Omental fat pad (tissue), 4 donors: ENCODE data around the gene OXTR. TPM values are rescaled to one million over a fixed set of nuclear protein-coding genes. Genes with fewer than 3 reads are reported as not detected.

Experiments
- ATAC-seq: fragments of 150-250 bp; one replicate; pipeline ENCODE4 v1.9.1; 2016; ENCODE audit warnings: mild to moderate bottlenecking, moderate library complexity; ENCODE audit not compliant: low FRiP score
- DNase-seq: peaks from one replicate; pipeline ENCODE4 v3.0.0-alpha.2; 2019; ENCODE audit warnings: low spot score
- CTCF ChIP-seq, 3 donors: fragments of 450-650 bp; IDR thresholded peaks; one replicate each; pipeline ENCODE4 v1.5.1; 2016 to 2017; ENCODE audit warnings: antibody characterized with exemption in 3 of 3, mild to moderate bottlenecking in 3 of 3, moderate library complexity in 2 of 3
- total RNA-seq, 4 donors: library from RNA; depleted of rRNA; stranded (reverse); fragments of >200 nt; gene quantifications; one replicate each; pipeline ENCODE4 v1.1.0, GENCODE V29; 2016

Gene OXTR
- total RNA-seq, 4 donors from 2014 or later, result 0.13 to 2.4 (median 0.83) TPM

DNA sequence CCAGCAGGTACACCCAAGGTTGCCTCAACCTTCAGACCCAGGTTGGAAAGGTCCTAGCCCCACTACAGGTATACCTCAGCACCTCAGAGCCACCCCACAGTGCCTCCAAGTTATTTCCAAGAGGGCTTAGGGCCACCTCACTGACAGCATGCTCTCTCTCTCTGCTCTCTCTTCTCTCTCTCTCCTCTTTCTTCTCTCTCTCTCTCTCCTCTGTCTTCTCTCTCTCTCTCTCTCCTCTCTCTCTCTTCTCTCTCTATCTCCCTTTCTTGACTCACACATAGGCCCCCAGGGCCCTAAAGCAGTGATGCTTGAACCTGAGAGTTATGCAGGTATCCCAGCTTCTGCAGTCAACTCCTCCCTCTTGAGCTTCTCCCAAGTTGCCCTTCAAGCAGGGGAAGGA lies 31.6 kb downstream of the OXTR start:
- ATAC-seq (no peak), DNase-seq (no peak)
- TF ChIP-seq CTCF (IDR thresholded peaks at IDR 0.05), result no peak

GRCh38 chr3:8737301-8737700 lies 32.1 kb downstream of the OXTR start:
- no peak for TF ChIP-seq CTCF (IDR thresholded peaks at IDR 0.05)
- DNase-seq (no peak), ATAC-seq (no peak)

DNA sequence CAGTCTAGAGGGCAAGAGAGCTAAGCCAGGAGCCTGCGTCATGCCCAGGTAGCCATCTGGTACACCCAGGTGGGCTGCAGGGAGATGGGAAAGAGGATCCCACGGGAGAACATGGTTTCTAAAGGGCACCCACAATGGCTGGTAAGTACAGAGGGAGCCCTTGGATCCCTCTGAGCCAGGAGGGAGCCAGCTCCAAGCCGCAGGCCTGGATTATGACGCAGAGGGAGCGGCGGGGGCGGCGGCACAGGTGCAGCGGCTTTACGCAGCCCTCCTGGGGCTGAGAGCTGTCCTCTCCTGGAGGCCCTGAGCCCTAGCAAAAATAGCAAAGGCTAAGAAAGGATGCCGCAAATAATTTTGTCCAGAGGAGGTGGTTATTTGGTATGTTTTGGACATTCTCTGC lies 33.0 kb downstream of the OXTR start:
- DNase-seq (no peak), ATAC-seq (no peak)
- TF ChIP-seq CTCF (IDR thresholded peaks at IDR 0.05), result no peak

DNA sequence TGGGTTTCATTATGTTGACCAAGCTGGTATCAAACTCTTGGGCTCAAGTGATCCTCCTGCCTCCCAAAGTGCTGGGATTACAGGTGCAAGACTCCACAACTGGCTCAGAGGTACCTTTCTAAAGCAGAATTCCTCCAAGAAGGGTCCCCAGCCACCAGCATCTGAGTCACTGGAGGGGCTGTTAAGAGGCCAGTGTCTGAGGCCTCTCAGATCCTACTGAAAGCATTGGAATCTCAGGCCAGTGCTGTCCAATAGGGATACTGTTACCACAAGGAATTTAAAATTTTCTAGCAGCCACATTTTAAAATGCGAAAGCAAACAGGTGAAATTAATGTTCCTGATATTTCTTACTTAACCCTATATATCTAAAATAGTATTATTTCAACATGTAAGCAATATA lies 34.5 kb downstream of the OXTR start:
- DNase-seq (no peak), ATAC-seq (no peak)
- no peak for TF ChIP-seq CTCF (IDR thresholded peaks at IDR 0.05)

- TF ChIP-seq CTCF (IDR thresholded peaks at IDR 0.05), result no peak
- DNase-seq (no peak), ATAC-seq (no peak)
Observed at GRCh38 chr3:8734137-8734878, 35.1 kb downstream of the OXTR start.

GRCh38 chr3:8733332-8734094 lies 35.9 kb downstream of the OXTR start, which contains the start of gene CAV3:
TSS of gene CAV3 (plus strand) at chr3:8733802. CDS start at chr3:8733877, 75 bp downstream.
- DNase-seq (no peak), ATAC-seq (no peak)
- no peak for TF ChIP-seq CTCF (IDR thresholded peaks at IDR 0.05)
